GM18526 (cell line): ENCODE results near the gene UBASH3B.

ENCODE experiments used
- POLR2A ChIP-seq: IDR thresholded peaks from 3 replicates; pipeline ENCODE4 v1.6.1; 2011; ENCODE audit not compliant: insufficient read length; ENCODE audit errors: extremely low read depth

Gene UBASH3B

DNA sequence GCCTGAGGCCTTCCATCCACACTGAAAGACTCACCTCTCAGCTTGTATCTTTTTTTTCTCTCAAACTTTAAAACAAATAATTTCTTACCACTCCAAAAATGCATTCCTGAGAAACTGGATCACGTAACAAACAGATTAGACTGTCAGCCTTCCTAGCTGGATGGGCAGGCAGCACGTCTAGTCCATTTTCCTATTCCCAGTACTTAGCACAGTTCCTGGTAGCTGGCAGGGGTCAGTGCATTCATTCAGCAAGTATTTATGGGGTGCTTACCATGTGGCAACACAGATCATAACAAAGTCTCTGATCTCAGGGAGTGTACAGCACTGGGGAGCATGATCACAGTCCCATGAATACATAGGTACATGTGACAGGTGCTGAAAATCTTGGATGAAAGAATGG, 89.6 kb downstream of the UBASH3B start:
- TF ChIP-seq POLR2A = no peak

DNA sequence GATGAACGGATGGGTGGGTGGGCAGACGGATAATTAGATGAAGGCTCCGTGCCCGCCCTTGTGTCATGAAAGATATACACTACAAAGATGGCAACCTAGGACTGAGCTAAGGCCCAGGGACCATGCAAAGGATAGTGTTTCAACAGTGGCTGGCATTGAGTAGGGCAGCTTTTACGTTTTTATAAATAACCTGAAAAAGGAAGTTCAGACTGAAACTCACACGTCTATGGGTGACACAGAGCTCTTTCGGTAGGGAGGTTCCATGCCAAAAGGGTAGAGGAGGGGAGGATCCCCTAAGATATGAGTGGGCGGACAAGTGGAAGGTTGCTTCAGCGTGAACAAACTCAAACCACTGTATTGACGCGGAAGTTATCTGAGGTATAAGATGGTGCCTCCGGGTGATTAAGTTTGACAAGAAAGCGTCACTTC, 90.5 kb downstream of the UBASH3B start:
- no peak for TF ChIP-seq POLR2A

DNA sequence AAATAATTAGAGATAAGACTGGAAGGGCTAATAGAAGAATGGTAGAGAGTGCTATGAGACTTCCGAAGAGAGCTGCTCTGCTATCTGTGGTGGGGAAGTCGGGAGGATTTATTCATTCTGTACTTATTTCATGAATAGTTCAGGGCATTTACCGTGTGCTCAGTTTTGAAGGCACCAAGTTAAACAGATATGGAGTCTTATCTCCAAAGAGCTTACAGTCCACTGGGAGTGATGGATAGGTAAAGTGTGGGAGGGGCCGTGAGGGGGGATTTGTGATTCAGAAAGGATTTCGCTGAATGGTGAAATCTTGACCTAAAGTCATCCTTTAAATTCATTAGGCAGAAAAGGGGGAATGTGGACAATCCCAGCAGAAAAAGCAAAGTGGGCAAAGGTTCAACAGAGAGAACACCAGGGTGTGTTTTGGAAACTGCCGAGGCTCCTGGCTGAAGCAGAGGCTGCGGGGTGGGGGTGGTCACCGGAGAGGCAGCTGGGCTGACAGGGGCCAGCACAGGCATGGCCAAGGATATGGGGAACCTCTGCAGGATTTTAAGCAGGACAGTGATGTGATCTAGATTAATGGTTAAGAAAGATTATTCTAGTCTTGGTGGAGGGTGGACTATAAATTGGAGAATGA, 91.2 kb downstream of the UBASH3B start:
- TF ChIP-seq POLR2A = no peak

DNA sequence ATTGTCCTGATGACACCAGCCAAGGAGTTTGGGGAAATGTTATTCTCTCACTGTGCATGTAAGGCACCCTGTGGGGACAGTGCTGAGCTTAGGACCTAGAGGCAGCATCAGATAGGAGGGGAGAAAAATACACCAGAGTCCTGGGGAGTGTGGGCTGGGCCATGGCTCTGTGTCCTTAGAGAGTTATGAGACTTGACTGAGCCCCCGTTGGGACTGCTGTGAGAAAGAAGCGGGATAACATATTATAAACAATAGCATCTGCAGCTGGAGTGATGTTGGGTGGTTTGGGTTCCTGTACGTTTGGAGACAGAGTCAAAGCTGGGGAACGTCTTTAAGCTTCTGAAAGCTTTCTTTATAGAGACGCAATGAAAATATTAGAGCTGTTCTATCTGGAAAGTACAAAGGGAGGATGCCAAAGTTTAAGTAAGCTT, 91.8 kb downstream of the UBASH3B start:
- no peak for TF ChIP-seq POLR2A

DNA sequence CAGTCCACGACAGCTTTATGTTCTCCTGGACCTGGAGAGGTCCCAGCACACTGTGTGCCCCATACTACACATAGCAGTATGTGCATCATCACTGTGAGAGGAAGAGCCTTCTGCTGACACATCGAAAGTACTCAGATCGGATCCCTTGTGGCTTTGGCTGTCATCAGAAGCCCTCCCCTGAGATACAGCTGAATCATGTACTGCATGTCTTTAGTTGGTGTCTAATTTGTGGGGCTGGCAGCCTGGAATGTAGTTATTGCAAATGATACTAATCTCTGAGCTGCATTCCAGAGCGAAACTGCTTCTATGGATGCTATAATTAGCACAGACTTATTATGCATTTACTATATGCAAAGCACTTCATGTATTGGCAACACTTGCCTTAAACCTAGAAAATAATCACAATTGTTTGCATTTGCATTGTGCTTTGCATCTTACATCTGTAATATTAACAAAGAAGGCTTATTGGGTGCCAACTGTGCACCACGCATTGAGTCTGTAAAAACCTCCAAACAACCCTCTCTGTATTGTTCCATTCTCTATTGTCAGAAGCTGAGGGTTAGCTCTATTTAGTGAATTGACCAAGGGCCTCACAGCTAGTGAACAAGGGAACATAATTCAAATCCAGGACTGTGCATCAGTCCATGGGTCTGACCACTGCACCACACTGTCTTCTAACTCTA, 93.6 kb downstream of the UBASH3B start:
- no peak for TF ChIP-seq POLR2A

DNA sequence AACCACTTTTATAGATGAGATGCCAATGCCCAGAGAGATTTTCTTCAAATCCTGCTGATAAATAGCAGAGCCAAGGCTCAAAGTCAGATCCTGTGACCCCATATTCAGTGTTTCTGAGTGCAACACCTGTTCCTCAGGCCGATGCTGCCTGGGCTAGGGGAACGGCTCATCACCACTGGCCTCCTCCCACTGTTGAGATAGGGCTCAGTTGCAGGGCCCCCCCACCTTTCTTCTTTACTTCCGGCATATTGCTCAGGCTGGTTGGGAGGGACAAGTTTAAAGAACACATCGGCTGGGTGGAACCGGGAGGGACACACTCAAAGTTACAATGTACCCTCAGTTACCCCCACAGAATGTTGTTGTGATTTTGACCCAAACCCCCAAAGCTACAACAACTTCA, 94.5 kb downstream of the UBASH3B start:
- no peak for TF ChIP-seq POLR2A

DNA sequence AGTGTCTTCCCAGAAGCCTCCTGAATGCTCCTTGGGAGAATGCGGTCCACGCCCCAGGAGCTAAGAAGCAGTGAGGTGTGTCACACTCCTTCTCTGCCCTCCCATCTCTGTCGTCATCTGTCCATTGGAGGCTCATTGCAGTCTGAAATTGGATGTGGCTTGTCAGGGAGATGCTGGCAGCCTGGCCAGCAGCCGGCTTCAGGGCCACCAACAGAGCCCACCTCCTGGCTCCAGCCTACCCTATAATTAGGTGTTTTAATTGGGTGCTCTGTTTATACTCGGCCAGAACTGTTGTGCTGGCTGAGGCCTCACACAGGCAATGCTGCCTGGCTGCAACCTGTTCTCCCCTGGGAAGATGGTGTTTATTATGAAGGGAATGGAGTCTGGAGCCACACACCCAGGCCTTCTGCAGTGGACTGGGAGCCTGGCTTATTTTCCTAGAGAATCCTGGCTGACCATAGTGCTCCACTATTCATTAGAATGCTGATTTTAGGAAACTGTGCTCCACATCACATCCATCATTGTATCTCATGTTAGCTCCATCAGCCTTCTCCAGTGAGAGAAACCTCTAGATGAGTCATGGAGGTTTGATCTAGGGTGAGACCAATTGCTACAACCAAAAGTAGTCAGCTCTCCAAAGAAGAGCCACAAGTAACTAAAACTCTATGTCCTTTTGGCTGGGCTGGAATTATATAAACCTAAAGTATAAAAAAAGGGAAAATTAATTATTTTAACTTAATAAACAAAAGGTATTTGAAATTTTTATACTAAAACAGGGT, 96.0 kb downstream of the UBASH3B start:
- TF ChIP-seq POLR2A = no peak

DNA sequence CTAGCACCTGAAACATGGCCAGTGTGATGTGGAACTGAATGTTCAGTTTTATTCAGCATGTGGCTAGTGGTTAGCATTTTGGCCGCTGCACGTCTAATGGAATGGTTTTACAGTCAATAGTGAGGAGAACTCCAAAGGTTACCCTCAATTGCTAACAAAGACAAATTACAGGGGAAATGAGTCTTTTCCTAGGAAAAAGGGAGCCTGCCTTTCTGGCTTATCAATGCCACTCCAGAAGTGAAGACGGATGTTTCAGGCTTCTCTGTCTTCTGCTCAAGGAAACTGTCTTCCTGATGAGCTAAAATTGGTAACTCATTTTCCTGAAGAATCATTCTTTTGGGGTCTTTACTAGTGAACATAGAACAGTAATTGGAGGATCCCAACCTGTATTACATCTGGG, 98.5 kb downstream of the UBASH3B start:
- TF ChIP-seq POLR2A = no peak

DNA sequence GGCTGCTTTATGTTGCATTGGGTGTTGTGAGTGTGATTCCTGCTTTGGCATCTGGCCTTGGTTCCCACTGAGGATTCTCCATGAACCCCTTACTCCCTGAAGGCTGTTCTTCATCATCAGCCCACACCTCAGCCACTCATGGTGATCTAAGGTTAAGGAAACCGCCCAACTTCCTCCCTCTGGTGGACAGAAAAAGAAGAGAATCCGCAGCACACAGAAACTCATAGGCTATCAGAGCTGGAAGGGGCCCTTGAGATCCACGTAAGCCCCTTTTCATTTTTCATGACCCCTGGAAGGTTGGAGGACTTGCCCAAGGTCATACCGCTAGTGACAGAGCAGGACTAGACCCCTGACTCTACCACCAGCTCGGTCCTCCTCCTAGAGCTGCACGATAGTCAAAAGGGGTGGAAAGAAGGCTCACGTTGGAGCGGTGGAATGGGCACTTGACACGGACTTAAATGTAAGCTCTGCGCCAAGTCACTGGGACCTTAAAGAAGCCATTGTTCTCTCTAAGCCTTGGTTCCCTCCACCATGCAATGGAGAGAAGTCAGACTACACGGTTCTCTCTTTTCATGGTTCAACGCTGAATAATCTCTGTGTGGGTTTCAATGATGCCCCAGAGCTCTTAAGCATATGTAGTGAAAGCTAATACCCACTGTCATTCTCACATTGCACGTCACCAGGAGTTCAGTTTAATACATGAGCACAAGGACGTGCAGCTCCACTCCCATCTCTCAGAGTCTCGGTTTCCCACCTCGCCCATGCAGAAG, 99.2 kb downstream of the UBASH3B start:
- no peak for TF ChIP-seq POLR2A

DNA sequence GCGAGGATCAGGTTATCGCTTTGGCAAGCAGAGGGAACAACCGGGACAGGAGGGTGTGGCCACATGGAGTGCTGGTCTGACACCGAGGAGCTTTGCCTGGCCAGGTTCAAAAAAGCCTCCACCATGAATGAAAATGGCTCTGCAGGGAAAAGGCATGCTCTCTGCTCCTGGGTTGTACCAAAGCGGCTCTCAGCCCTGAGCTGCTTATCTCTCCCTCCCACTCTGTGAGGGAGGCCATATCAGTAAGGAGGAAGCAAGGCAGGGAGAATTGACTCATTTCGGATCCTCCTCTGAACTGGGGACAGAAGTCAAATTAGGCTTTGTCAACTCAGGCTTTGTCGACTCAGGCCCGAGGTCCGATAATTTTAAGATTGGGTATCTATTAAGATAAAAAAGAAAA, 99.9 kb downstream of the UBASH3B start:
- no peak for TF ChIP-seq POLR2A

DNA sequence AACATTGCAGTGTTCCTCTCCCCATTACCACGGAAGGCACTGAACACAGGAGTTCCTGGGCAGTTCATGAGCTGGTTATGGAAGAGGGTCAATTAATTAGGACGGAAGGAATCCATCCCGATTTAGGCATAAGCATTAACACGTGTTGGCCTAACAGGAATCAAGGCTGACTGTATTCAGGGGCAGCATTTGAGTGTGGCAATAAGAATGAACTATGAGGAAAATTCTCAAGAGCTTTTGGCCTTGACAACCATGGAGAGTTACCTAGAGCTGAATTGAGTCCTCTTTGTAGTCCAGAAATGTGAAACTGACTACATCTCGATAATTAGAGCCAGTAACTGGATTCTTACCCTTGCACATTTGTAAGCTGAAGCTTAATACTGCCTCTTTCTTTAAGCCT, 100.4 kb downstream of the UBASH3B start:
- no peak for TF ChIP-seq POLR2A

DNA sequence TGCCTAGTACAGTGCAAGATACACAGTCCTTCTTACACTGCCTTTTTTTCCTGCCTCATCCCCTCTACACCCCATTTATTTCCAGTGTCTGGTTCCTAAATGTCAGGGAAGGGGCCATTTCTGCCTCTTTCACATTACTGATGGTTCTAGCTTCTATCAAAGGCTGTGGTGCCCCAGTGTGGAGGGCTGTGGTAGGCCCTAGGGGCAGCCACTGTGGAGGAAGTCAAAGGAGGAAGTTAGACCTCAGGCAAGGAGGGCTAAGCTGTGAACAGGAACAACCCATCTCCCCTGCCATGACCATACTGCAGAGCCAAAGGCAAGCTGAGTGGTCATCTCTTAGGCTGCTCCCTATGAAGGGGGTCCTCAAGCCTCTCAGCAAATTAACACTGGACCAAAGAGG, 100.9 kb downstream of the UBASH3B start:
- TF ChIP-seq POLR2A = no peak

DNA sequence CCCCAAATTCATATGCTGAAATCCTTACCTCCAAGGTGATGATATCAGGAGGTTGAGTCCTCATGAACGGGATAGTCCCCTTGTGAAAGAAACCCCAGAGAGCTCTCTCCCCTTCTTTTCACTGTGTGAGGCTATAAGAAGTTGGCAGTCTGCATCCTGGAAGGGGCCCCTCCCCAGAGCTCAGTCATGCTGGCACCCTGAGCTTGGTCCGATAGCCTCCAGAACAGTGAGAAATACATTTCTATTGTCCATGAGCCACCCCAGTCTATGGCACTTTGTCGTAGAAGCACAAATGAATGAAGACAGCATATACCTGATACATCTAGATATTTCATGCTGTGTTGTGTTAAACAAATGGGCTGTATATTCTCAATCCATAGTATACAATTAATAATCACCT, 101.7 kb downstream of the UBASH3B start:
- no peak for TF ChIP-seq POLR2A

DNA sequence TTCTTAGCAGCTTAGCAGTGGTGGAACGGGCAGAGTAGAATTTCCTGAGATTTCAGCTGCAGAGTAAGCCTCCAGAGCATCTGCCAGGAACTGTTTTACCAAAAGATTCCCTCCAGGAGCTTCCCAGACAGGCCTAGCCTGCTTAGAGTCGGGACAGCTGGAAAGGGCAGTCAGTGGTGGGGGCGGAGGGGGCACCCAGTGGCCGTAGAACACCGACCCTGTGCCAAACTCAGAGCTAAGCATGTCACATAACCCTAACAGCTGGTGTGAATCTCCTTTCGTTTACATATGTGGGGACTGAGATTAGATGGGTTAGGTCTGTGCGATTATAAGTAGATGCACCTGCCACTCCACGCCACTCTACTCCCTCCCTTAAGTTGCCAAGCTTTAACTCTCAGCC, 102.8 kb downstream of the UBASH3B start:
- no peak for TF ChIP-seq POLR2A

DNA sequence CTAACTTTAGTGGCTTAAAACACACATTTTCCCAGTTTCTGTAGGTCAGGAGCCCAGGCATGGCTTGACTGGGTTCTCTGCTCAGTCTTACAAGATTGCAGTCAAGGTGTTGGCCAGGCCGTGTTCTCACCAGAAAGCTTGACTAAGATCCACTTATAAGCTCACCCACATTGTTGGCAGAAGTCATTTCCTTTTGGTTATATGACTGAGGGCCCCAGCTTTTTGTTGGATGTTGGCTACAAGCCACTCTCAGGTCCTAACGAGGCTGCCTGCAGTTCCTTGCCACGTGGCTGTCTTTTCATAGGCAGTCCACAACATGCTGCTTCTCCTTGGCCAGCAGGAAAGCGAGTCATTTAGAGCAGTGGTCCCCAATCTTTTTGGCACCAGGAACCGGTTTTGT, 103.5 kb downstream of the UBASH3B start:
- no peak for TF ChIP-seq POLR2A
